K562 (cell line): ENCODE measurements around the gene MCM6.

Experiments used
- ELF1 ChIP-seq: fragments of 200-800 bp; sonication (Bioruptor generic); IDR thresholded peaks from 2 replicates; pipeline ENCODE4 v1.6.1; 2016; ENCODE audit warnings: missing genetic modification characterization, missing compliant biosample characterization
- RAD21 ChIP-seq, 2 experiments: fragments of 250-450 bp in 1 of 2; fragments of 450-650 bp in 1 of 2; sonication (Bioruptor Pico) in 1 of 2; formaldehyde crosslinking in 1 of 2; IDR thresholded peaks in 1 of 2; conservative IDR thresholded peaks in 1 of 2; 2 replicates each; pipeline versions ENCODE4 v1.4.0 to v1.8.0; 2020 to 2022; ENCODE audit warnings: mild to moderate bottlenecking in 2 of 2, moderate library complexity in 1 of 2
- ZNF184 ChIP-seq: sonication (generic); formaldehyde crosslinking; IDR thresholded peaks from 2 replicates; pipeline ENCODE4 v1.5.0; 2020; ENCODE audit warnings: missing genetic modification reagents
- TF ChIP-seq, protein P1 (sequence below), 3 experiments: IDR thresholded peaks in 2 of 3; conservative IDR thresholded peaks in 1 of 3; 2 replicates each; pipeline ENCODE4 v1.5.1; 2011 to 2012; ENCODE audit warnings: low read length in 3 of 3, mild to moderate bottlenecking in 3 of 3, control low read depth in 2 of 3, improper control_type of control experiment in 1 of 3, inconsistent platforms in 1 of 3, low read depth in 1 of 3, mixed read lengths in 1 of 3, moderate library complexity in 1 of 3; ENCODE audit not compliant: insufficient read depth in 2 of 3
- TF ChIP-seq, protein P2 (sequence below), 2 experiments: IDR thresholded peaks; 2 replicates each; pipeline ENCODE4 v1.6.1; 2012; ENCODE audit warnings: improper control_type of control experiment in 2 of 2, low read depth in 2 of 2, low read length in 2 of 2, borderline replicate concordance in 1 of 2

DNA sequence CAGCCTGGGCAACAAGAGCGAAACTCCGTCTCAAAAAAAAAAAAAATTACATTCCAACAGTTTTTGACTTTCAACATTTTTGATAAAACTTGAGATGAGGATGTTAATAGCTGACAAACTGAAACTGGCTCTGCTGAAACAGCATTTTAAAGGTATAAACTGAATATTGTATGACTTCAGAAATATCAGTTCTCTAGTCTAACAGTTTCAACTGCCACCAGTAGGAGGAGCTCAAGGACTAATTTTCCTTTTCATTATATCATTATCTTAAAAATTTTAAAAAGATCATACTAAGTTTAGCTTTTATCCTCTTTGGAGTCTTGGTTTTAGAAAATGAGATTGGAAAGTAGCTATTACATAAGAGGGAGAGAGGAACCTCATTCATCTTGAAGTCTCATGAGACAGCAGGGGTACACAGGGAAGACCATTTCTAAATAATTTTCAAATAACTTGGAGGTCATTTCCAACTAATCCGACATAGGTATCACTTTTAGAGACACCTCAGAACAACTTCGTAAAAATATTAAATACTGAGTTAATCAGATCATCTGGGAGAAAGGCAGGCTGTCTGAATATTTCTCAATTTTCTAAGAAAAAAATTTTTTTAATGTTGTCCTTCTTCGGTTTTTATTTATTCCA lies 37.6 kb upstream of the MCM6 start:
- peak; percentile 62 to 70 for TF ChIP-seq RAD21 (CRISPR knock-in tag; conservative IDR thresholded peaks at IDR 0.05 in 1 of 2, IDR thresholded peaks at IDR 0.05 in 1 of 2)
- TF ChIP-seq, protein P1, sequence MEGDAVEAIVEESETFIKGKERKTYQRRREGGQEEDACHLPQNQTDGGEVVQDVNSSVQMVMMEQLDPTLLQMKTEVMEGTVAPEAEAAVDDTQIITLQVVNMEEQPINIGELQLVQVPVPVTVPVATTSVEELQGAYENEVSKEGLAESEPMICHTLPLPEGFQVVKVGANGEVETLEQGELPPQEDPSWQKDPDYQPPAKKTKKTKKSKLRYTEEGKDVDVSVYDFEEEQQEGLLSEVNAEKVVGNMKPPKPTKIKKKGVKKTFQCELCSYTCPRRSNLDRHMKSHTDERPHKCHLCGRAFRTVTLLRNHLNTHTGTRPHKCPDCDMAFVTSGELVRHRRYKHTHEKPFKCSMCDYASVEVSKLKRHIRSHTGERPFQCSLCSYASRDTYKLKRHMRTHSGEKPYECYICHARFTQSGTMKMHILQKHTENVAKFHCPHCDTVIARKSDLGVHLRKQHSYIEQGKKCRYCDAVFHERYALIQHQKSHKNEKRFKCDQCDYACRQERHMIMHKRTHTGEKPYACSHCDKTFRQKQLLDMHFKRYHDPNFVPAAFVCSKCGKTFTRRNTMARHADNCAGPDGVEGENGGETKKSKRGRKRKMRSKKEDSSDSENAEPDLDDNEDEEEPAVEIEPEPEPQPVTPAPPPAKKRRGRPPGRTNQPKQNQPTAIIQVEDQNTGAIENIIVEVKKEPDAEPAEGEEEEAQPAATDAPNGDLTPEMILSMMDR (IDR thresholded peaks at IDR 0.05 in 2 of 3, conservative IDR thresholded peaks at IDR 0.05 in 1 of 3; ENCODE audit: insufficient read depth in 2 of 3, low read depth in 1 of 3, low read length in 3 of 3), result peak; percentile 40 to 76 (median 50); a peak in 4 of 6 replicates
- no peak for TF ChIP-seq ZNF184 (CRISPR knock-in tag)
- TF ChIP-seq ELF1 (tag), result no peak
- TF ChIP-seq, protein P2, sequence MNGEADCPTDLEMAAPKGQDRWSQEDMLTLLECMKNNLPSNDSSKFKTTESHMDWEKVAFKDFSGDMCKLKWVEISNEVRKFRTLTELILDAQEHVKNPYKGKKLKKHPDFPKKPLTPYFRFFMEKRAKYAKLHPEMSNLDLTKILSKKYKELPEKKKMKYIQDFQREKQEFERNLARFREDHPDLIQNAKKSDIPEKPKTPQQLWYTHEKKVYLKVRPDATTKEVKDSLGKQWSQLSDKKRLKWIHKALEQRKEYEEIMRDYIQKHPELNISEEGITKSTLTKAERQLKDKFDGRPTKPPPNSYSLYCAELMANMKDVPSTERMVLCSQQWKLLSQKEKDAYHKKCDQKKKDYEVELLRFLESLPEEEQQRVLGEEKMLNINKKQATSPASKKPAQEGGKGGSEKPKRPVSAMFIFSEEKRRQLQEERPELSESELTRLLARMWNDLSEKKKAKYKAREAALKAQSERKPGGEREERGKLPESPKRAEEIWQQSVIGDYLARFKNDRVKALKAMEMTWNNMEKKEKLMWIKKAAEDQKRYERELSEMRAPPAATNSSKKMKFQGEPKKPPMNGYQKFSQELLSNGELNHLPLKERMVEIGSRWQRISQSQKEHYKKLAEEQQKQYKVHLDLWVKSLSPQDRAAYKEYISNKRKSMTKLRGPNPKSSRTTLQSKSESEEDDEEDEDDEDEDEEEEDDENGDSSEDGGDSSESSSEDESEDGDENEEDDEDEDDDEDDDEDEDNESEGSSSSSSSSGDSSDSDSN (IDR thresholded peaks at IDR 0.05; ENCODE audit: borderline replicate concordance in 1 of 2, low read depth in 2 of 2, low read length in 2 of 2), result no peak
